HEK293 (cell line): Measurements from ENCODE around the gene DIP2C.

Experiments
- CTCF ChIA-PET: fragments of 350-600 bp; formaldehyde crosslinking; extraction: SDS; loops from one replicate; lab custom pipeline; 2021; ENCODE audit warnings: antibody characterized with exemption; lab: Yijun Ruan, JAX
- POLR2A ChIA-PET: fragments of 300-600 bp; formaldehyde crosslinking; extraction: SDS; loops from one replicate; lab custom pipeline; 2020; ENCODE audit warnings: antibody characterized with exemption, inconsistent platforms; lab: Yijun Ruan, JAX
- H3K27ac ChIP-seq: fragments of 200-500 bp; sonication (Bioruptor generic); 2 replicates; pipeline ENCODE4 v1.5.1; 2014; ENCODE audit warnings: low read depth, low read length, control low read depth, inconsistent platforms; ENCODE audit errors: extremely low read depth
- H3K36me3 ChIP-seq, 2 experiments: fragments of 200-500 bp in 1 of 2; sonication (Bioruptor generic) in 1 of 2; 1 replicate in 1 of 2; 2 replicates in 1 of 2; pipeline ENCODE4 v1.5.1; 2014 to 2017; ENCODE audit warnings: inconsistent platforms in 2 of 2, low read length in 2 of 2; ENCODE audit not compliant: control insufficient read depth in 2 of 2, insufficient read depth in 1 of 2
- H3K4me1 ChIP-seq: fragments of 200-500 bp; sonication (Bioruptor generic); 2 replicates; pipeline ENCODE4 v1.5.1; 2014; ENCODE audit warnings: mild to moderate bottlenecking, low read length, inconsistent platforms; ENCODE audit not compliant: control insufficient read depth, insufficient read depth
- H3K4me3 ChIP-seq: 2 replicates; pipeline ENCODE4 v1.5.1; 2011; ENCODE audit warnings: low read depth, mild to moderate bottlenecking, control low read depth, low read length, moderate library complexity
- H3K9me3 ChIP-seq: fragments of 200-500 bp; sonication (Bioruptor generic); 2 replicates; pipeline ENCODE4 v1.5.1; 2014; ENCODE audit warnings: low read depth, low read length, inconsistent platforms; ENCODE audit not compliant: control insufficient read depth, insufficient read depth
- HIC1 ChIP-seq: fragments of 450-650 bp; formaldehyde crosslinking; IDR thresholded peaks from 2 replicates; pipeline ENCODE4 v1.5.1; 2016; ENCODE audit warnings: missing biosample characterization, missing genetic modification characterization
- INSM2 ChIP-seq: fragments of 450-650 bp; formaldehyde crosslinking; IDR thresholded peaks from 2 replicates; pipeline ENCODE4 v1.5.1; 2016; ENCODE audit warnings: missing biosample characterization, missing genetic modification characterization
- KLF17 ChIP-seq: fragments of 450-650 bp; formaldehyde crosslinking; IDR thresholded peaks from 2 replicates; pipeline ENCODE4 v1.5.1; 2016; ENCODE audit warnings: missing biosample characterization, missing genetic modification characterization
- MEIS1 ChIP-seq: sonication (generic); formaldehyde crosslinking; IDR thresholded peaks from 2 replicates; pipeline ENCODE4 v1.8.1; 2022; ENCODE audit warnings: missing genetic modification reagents, mild to moderate bottlenecking, borderline replicate concordance
- SCRT2 ChIP-seq: fragments of 450-650 bp; formaldehyde crosslinking; IDR thresholded peaks from 2 replicates; pipeline ENCODE4 v1.5.1; 2016; ENCODE audit warnings: missing biosample characterization, missing genetic modification characterization
- SP2 ChIP-seq: fragments of 450-650 bp; formaldehyde crosslinking; IDR thresholded peaks from 2 replicates; pipeline ENCODE4 v1.5.1; 2016; ENCODE audit warnings: missing biosample characterization, missing genetic modification characterization
- ZBTB20 ChIP-seq: fragments of 450-650 bp; formaldehyde crosslinking; IDR thresholded peaks from 2 replicates; pipeline ENCODE4 v1.5.1; 2016; ENCODE audit warnings: missing biosample characterization, missing genetic modification characterization
- ZBTB21 ChIP-seq: fragments of 450-650 bp; formaldehyde crosslinking; IDR thresholded peaks from 2 replicates; pipeline ENCODE4 v1.5.1; 2017; ENCODE audit warnings: missing biosample characterization, missing genetic modification characterization
- ZBTB26 ChIP-seq: fragments of 450-650 bp; formaldehyde crosslinking; optimal IDR thresholded peaks from 2 replicates; pipeline ENCODE3; 2016; ENCODE audit warnings: missing biosample characterization, mild to moderate bottlenecking, missing genetic modification characterization
- ZBTB44 ChIP-seq: fragments of 450-650 bp; IDR thresholded peaks from 2 replicates; pipeline ENCODE4 v1.5.1; 2018; ENCODE audit warnings: missing biosample characterization, mild to moderate bottlenecking, missing genetic modification characterization
- ZFHX2 ChIP-seq: fragments of 450-650 bp; formaldehyde crosslinking; conservative IDR thresholded peaks from 2 replicates; pipeline ENCODE4 v1.5.1; 2016; ENCODE audit warnings: missing biosample characterization, missing genetic modification characterization
- ZNF202 ChIP-seq: fragments of 450-650 bp; formaldehyde crosslinking; IDR thresholded peaks from 2 replicates; pipeline ENCODE4 v1.5.1; 2016; ENCODE audit warnings: missing biosample characterization, missing genetic modification characterization, borderline replicate concordance
- ZNF366 ChIP-seq: fragments of 450-650 bp; formaldehyde crosslinking; conservative IDR thresholded peaks from 2 replicates; pipeline ENCODE4 v1.5.1; 2016; ENCODE audit warnings: missing biosample characterization, missing genetic modification characterization
- ZNF544 ChIP-seq: fragments of 450-650 bp; formaldehyde crosslinking; IDR thresholded peaks from 2 replicates; pipeline ENCODE4 v1.5.0; 2017; ENCODE audit warnings: missing biosample characterization, missing genetic modification characterization
- ZNF571 ChIP-seq: fragments of 450-650 bp; formaldehyde crosslinking; IDR thresholded peaks from 2 replicates; pipeline ENCODE4 v1.5.0; 2017; ENCODE audit warnings: missing biosample characterization, missing genetic modification characterization
- ZNF610 ChIP-seq: fragments of 450-650 bp; formaldehyde crosslinking; IDR thresholded peaks from 2 replicates; pipeline ENCODE4 v1.5.1; 2016; ENCODE audit warnings: missing biosample characterization, missing genetic modification characterization, borderline replicate concordance
- ZNF621 ChIP-seq: fragments of 450-650 bp; formaldehyde crosslinking; IDR thresholded peaks from 2 replicates; pipeline ENCODE4 v1.5.1; 2017; ENCODE audit warnings: missing biosample characterization, missing genetic modification characterization
- ZNF654 ChIP-seq: fragments of 450-650 bp; formaldehyde crosslinking; IDR thresholded peaks from 2 replicates; pipeline ENCODE4 v1.5.1; 2016; ENCODE audit warnings: low read depth, missing biosample characterization, missing genetic modification characterization
- ZNF777 ChIP-seq: fragments of 450-650 bp; formaldehyde crosslinking; IDR thresholded peaks from 2 replicates; pipeline ENCODE4 v1.5.1; 2017; ENCODE audit warnings: missing biosample characterization, missing genetic modification characterization, borderline replicate concordance
- ZSCAN18 ChIP-seq: fragments of 450-650 bp; formaldehyde crosslinking; IDR thresholded peaks from 2 replicates; pipeline ENCODE4 v1.5.1; 2016; ENCODE audit warnings: missing biosample characterization, missing genetic modification characterization
- ZSCAN23 ChIP-seq: fragments of 450-650 bp; formaldehyde crosslinking; IDR thresholded peaks from 2 replicates; pipeline ENCODE4 v1.5.1; 2016; ENCODE audit warnings: missing biosample characterization, missing genetic modification characterization

The DIP2C gene

GRCh38 chr10:273088-273487 lies 416.4 kb downstream of the DIP2C start (continued):
- TF ChIP-seq HIC1 (tag by site-specific recombination) (no peak), ZNF610 (tag by site-specific recombination) (no peak), ZBTB26 (tag by site-specific recombination) (no peak), KLF17 (tag by site-specific recombination) (no peak), SP2 (no peak)

GRCh38 chr10:271722-272121 lies 417.7 kb downstream of the DIP2C start:
- Histone ChIP-seq H3K27ac (no peak overlapping the region), H3K9me3 (no peaks in the 10 kb centered on the region), H3K36me3 (peaks cover 0 to 4% of the 10 kb centered on the region in 2 experiments; a peak in 1 of 3 replicates), H3K4me3 (no peak overlapping the region), H3K4me1 (peaks cover 9% of the 10 kb centered on the region; the same call in 1 of the 2 replicates)
- no peak for TF ChIP-seq ZNF654
- TF ChIP-seq ZNF777 (tag by site-specific recombination): no peak
- no peak for TF ChIP-seq ZFHX2 (tag by site-specific recombination)
- TF ChIP-seq ZSCAN23 (tag by site-specific recombination): no peak
- no peak for TF ChIP-seq ZBTB44 (tag by site-specific recombination)
- no peak for TF ChIP-seq MEIS1 (CRISPR knock-in tag)
- TF ChIP-seq ZNF544: no peak
- no peak for TF ChIP-seq ZBTB21
- no peak for TF ChIP-seq INSM2 (tag by site-specific recombination)
- no peak for TF ChIP-seq ZBTB20 (tag by site-specific recombination)
- TF ChIP-seq SCRT2 (tag by site-specific recombination): no peak
- TF ChIP-seq ZSCAN18 (tag by site-specific recombination): no peak
- TF ChIP-seq ZNF202 (tag by site-specific recombination): no peak
- no peak for TF ChIP-seq ZNF366 (tag by site-specific recombination)
- no peak for TF ChIP-seq ZNF621 (tag by site-specific recombination)
- no peak for TF ChIP-seq ZNF571 (tag by site-specific recombination)
- ChIA-PET CTCF (no interaction called here), POLR2A (no interaction called here)
